Tibial nerve (tissue), 4 donors: ENCODE results near the gene LRIG2. TPM values are rescaled to one million over a fixed set of nuclear protein-coding genes. Genes with fewer than 3 reads are reported as not detected.

Source experiments
- DNase-seq, 2 donors: peaks; one replicate each; pipeline ENCODE4 v3.0.0-alpha.2; 2019; ENCODE audit warnings: low spot score in 2 of 2
- H3K27ac ChIP-seq, 4 donors: fragments of 200-600 bp; sonication (generic) in 3 of 4; one replicate each; pipeline ENCODE4 v1.5.1; 2017 to 2019; ENCODE audit warnings: mild to moderate bottlenecking in 1 of 4
- H3K27me3 ChIP-seq, 2 donors: fragments of 200-600 bp; sonication (generic) in 1 of 2; one replicate each; pipeline versions ENCODE4 v1.5.1 to v1.6.0; 2017 to 2019
- H3K36me3 ChIP-seq, 3 donors: fragments of 200-600 bp; sonication (generic); one replicate each; pipeline ENCODE4 v1.5.1; 2018 to 2019
- H3K4me1 ChIP-seq, 4 donors: fragments of 200-600 bp; sonication (generic) in 3 of 4; one replicate each; pipeline ENCODE4 v1.5.1; 2017 to 2019
- H3K4me3 ChIP-seq, 4 donors: fragments of 200-600 bp; sonication (generic) in 3 of 4; one replicate each; pipeline ENCODE4 v1.5.1; 2017 to 2019; ENCODE audit warnings: mild to moderate bottlenecking in 1 of 4, moderate library complexity in 1 of 4
- H3K9me3 ChIP-seq, 4 donors: fragments of 200-600 bp; sonication (generic) in 3 of 4; one replicate each; pipeline ENCODE4 v1.5.1; 2017 to 2019
- CTCF ChIP-seq, 5 experiments: fragments of 200-600 bp in 3 of 5; fragments of 450-650 bp in 2 of 5; sonication (generic) in 3 of 5; IDR thresholded peaks; one replicate each; pipeline ENCODE4 v1.5.1; 2016 to 2019; ENCODE audit warnings: antibody characterized with exemption in 5 of 5, mild to moderate bottlenecking in 3 of 5, moderate library complexity in 2 of 5
- EP300 ChIP-seq, 2 donors: sonication (generic); formaldehyde crosslinking; IDR thresholded peaks; one replicate each; pipeline ENCODE4 v1.6.1; 2017; ENCODE audit warnings: antibody characterized with exemption in 2 of 2, mild to moderate bottlenecking in 1 of 2
- POLR2A ChIP-seq, 2 donors: fragments of 450-650 bp; IDR thresholded peaks; one replicate each; pipeline ENCODE4 v1.6.1; 2017; ENCODE audit warnings: antibody characterized with exemption in 2 of 2, mild to moderate bottlenecking in 2 of 2, moderate library complexity in 2 of 2
- WGBS, 2 donors: methylation state at CpG; one replicate each; pipeline ENCODE4 v1.1.5; 2018; 5-methylcytosine and 5-hydroxymethylcytosine counted together
- total RNA-seq, 4 donors: library from RNA; depleted of rRNA; stranded (reverse); fragments of >200 nt; gene quantifications; one replicate each; pipeline ENCODE4 v1.1.0, GENCODE V29; 2016

Gene LRIG2
- total RNA-seq, 4 donors from 2014 or later = 22.2 to 75.9 (median 25.3) TPM

- Histone ChIP-seq H3K27me3 (no peaks in the 10 kb centered on the region), H3K27ac (no peak overlapping the region), H3K4me1 (no peaks in the 10 kb centered on the region), H3K4me3 (no peak overlapping the region), H3K9me3 (peaks cover 0 to 10% (median 0%) of the 10 kb centered on the region in 4 donors), H3K36me3 (no peaks in the 10 kb centered on the region)
- no peak for DNase-seq
- no peak for TF ChIP-seq EP300 (IDR thresholded peaks at IDR 0.05)
- TF ChIP-seq POLR2A (IDR thresholded peaks at IDR 0.05) = no peak
- no peak for TF ChIP-seq CTCF (IDR thresholded peaks at IDR 0.05)
- WGBS, 2 donors = 88 to 91% methylated on average over 5 of the region's 5 CpGs
Observed at GRCh38 chr1:113166473-113166872, 93.5 kb downstream of the LRIG2 start.

GRCh38 chr1:113168946-113169345 lies 95.9 kb downstream of the LRIG2 start:
- no peaks in the 10 kb centered on the region for H3K27me3 ChIP-seq
- DNase-seq = no peak
- H3K9me3 ChIP-seq = peaks cover 0 to 32% (median 5%) of the 10 kb centered on the region in 4 donors
- no peaks in the 10 kb centered on the region for H3K4me1 ChIP-seq
- H3K27ac ChIP-seq = no peak overlapping the region
- H3K36me3 ChIP-seq = no peaks in the 10 kb centered on the region
- H3K4me3 ChIP-seq = no peak overlapping the region
- no peak for TF ChIP-seq CTCF (IDR thresholded peaks at IDR 0.05)
- TF ChIP-seq EP300 (IDR thresholded peaks at IDR 0.05) = no peak
- no peak for TF ChIP-seq POLR2A (IDR thresholded peaks at IDR 0.05)
- WGBS, 2 donors = 83 to 85% methylated on average over 10 of the region's 10 CpGs

GRCh38 chr1:113169591-113169990 lies 96.6 kb downstream of the LRIG2 start:
- H3K9me3 ChIP-seq = peaks cover 0 to 32% (median 5%) of the 10 kb centered on the region in 4 donors
- TF ChIP-seq POLR2A (IDR thresholded peaks at IDR 0.05) = no peak
- TF ChIP-seq EP300 (IDR thresholded peaks at IDR 0.05) = no peak
- no peak for TF ChIP-seq CTCF (IDR thresholded peaks at IDR 0.05)
- H3K27ac ChIP-seq = no peak overlapping the region
- no peak for DNase-seq
- H3K4me3 ChIP-seq = no peak overlapping the region
- 84 to 90% methylated on average over 5 of the region's 5 CpGs for WGBS, 2 donors
- no peaks in the 10 kb centered on the region for H3K36me3 ChIP-seq
- no peaks in the 10 kb centered on the region for H3K27me3 ChIP-seq
- H3K4me1 ChIP-seq = no peaks in the 10 kb centered on the region

GRCh38 chr1:113170519-113170918 lies 97.5 kb downstream of the LRIG2 start:
- Histone ChIP-seq H3K27me3 (no peaks in the 10 kb centered on the region), H3K4me3 (no peak overlapping the region), H3K27ac (no peak overlapping the region), H3K9me3 (peaks cover 0 to 32% (median 5%) of the 10 kb centered on the region in 4 donors), H3K4me1 (no peaks in the 10 kb centered on the region), H3K36me3 (no peaks in the 10 kb centered on the region)
- 69 to 71% methylated on average over 4 of the region's 4 CpGs for WGBS, 2 donors
- DNase-seq = no peak
- no peak for TF ChIP-seq POLR2A (IDR thresholded peaks at IDR 0.05)
- TF ChIP-seq EP300 (IDR thresholded peaks at IDR 0.05) = no peak
- no peak for TF ChIP-seq CTCF (IDR thresholded peaks at IDR 0.05)

GRCh38 chr1:113178106-113178505 lies 105.1 kb downstream of the LRIG2 start:
- Histone ChIP-seq H3K27ac (no peak overlapping the region), H3K36me3 (no peaks in the 10 kb centered on the region), H3K4me1 (no peaks in the 10 kb centered on the region), H3K4me3 (no peak overlapping the region), H3K27me3 (no peaks in the 10 kb centered on the region), H3K9me3 (peaks cover 0 to 7% (median 0%) of the 10 kb centered on the region in 4 donors)
- TF ChIP-seq CTCF (IDR thresholded peaks at IDR 0.05) = no peak
- no peak for TF ChIP-seq EP300 (IDR thresholded peaks at IDR 0.05)
- TF ChIP-seq POLR2A (IDR thresholded peaks at IDR 0.05) = no peak
- no peak for DNase-seq
- WGBS, 2 donors = 93 to 96% methylated on average over 3 of the region's 3 CpGs
